Activated CD4-positive, alpha-beta T cell treated with anti-CD3 and anti-CD28 coated beads, Interleukin-2, amount 50 U/mL, for 16 hours (primary cell): Measurements from ENCODE around the gene SVIL.
"Not testable (repeated sequence)": the region's sequence is repeated elsewhere in the genome, so short reads cannot be mapped to it uniquely, and the experiment has no call there.

Experiments
- DNase-seq: peaks from one replicate; pipeline ENCODE4 v3.0.0-alpha.2; 2020

Gene SVIL

DNA sequence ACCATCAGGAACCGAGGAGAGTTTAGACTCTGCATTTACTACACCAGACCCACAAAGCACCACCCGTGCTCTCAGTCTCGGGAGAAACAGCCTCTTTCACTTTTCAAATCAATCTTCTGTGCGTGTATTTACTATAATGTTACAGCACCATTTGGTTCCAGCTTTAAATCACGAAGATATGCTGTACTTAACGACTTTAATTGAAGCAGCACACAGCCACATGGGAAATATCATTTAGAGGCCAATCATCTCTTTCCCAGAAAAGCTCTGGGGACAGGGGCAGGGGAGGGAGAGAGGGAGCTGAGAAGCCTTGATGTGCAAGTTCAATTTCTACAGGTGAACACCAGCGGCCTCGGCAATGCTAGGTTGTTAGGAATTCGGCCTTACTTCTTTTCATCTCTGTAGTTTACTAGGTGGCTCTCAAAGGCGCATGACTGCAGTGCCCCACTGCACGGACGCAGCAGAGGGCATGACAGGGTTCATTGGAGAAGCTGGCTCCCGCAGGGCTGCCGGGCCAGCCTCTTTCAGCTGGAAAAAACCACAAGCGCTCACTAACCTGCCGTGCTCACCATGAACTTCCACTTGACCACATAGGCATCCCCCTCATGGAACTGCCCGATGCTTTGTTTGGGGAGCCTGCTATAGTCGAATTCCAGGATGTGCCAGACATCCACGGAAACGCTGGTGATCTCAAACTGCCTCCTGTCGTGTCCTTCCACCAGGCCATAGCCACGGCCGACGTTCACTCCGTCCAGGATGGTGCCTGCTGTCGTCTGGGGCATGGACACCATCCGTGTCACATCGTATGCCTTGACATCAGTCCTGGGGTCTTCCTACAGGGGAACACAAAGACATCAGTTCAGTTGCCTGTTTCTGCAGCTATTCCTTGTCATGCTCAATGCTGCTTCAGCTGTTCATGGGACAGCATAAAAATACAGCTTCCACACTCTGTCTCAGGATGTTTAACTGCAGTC lies 154.5 kb downstream of the SVIL start:
- no peak for DNase-seq

DNA sequence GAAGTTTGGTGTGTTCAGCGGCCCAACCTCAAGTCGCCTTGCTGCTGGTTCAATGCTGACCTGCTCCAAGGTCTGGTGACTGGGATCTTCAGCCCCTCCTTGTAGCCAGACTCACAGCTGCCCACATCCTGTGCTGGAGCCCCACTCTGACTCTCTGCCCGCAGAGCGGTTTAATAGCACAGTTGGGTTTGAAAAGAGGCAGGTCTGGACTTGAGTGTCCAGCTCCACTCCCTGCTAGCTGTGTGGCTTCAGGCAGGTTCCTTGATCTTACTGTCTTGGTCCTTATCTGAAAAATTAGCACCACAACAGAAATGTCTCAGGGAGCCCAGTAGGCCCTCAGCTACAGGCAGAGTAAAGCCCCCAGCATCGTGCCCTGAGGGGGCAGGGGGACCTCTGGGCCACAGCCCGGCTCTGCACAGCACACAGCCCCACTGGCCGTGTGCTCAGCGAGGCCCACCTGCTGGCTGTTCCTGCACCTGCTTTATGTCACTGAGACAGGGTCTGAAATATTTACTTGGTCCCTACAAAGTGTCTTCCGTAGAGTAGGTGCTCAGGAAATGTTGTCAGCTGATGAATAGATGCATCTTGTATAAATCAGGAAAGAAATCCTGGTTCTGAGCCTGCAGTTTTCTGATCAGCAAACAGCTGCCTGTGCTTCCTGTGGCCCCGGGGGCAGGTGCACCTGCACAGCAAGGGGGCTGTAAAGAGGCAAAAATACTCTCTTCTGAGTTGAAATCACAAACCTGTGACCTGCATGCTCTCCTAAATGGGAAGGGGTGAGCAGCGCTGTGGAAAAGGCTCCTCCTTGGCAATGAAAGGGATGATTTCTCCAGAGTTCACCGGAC lies 155.5 kb downstream of the SVIL start:
- DNase-seq = no peak

DNA sequence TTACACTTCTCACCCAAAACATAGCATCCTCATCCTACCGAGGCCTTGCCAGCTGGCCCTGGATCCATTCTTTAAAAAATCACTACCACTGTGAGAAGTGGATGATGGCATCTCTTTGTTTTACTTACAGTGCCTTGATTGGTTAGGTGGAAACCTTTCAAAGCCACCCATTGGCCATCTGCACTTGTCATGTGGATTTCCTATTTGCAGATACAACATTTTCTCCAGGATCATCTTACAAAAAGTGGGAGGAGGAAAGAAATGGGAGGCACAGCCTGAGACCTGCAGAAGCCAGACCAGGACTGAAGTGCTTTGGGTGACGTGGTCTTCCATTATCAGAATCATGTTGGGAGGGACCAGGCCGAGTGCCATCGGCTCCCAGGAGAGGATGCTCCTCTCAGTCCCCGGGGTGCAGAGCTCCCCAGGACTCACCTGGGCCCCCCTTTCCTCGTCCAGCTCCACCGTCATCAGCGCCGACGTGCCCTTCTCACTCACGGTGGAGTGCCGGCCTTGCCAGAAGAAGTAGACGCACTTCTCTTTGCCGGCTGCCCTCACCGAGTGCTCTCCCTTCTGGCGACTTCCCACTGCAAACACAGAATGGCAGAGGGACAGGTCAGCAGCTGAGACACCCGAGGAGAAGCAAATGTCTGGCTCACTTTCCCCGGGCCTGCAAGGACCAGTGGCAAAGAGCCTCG lies 161.2 kb downstream of the SVIL start:
- no peak for DNase-seq

DNA sequence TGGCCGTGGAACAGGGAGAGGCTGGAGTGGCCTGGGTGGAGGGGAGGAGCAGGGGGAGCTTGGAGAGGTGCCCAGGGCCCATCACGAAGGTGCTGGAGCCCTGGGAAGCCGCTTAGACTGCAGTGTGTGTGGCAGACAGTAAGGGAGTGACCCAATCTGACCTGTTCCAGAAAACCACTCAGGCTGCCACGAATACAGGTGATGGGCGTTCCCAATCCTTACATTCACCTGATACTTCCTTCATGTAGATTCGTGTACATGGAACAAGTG lies 161.7 kb downstream of the SVIL start:
- DNase-seq = no peak

DNA sequence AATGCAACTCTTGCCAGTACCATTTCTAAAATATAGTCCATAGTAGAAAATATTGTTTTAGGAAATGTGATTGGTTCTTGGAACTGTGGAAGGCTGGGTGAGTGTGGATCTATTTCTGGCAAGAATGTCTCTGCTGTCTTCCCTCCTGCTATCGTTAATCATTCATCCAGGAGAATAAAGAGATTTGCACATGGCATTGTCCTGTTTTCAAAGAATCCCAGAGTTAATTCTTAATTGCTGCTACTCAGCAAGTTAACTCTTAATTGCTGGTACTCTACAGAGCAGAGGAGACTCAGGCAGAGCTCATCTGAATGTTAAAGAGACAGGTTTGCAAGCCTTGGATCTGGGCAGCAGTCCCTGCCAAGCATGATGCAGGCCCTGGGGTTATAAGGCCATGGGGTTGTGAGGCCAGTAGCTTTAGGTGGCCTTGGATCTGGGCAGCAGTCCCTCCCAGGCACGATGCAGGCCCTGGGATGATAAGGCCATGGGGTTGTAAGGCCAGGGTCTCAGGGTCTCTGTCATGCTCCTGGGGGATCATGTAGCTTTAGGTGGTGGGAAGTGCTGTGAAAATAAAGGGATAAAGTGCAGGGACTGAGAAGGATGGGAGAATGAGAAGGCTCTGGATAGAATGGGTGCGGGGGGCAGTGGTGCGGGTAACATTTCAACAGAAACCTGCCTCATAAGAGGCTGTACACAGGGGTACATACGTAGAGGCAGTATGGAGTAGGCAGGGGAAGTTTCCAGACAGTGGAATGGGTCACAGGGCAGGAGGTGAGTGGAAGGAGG lies 162.3 kb downstream of the SVIL start:
- DNase-seq = no peak

DNA sequence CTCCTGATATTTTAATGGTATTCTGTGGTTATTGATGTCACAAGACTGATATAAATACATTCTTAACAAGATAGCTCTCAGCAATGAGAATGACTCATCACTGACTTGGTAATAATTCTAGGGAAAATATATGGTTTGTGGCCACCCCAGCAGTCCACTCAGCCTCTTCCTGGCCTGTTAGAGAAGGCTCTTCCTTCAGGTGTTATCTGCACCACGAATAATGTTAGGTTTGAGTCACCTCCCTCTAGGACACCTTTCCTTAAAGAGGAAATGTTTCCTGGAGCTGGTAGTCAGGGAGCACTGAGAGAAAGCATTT lies 163.3 kb downstream of the SVIL start:
- DNase-seq = peak; percentile 37

DNA sequence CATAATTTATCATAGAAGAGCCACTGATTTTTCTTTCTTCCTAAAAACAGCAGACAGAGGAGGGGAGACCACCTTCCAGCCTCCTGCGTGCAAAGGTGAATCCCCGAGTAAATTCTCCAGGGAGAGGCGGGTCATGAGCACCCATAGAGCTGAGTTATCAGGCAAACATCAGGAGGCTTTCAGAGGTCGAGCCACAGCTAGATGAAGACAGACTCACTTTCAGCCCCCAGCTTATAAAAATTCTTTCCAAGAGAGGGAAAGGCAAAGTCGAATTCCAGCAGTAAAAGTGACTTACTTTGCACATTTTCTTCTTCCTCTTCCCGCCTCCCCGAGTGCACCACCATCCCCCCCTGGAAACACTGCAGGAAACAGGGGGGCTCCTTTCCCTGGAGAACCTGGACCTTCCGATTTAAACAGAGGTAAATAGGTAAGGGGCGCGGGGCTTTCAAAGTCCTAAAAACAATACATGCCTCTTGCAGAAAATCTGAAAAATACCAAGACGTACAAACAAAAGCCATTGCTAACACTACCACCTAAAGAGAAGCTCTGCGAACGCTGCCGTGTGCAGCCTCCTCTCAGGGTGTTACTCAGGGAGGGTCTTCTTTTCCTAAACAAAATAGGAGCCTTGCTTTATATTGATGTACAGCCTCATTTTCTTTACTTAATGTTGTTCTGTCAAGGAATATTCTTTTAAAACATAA lies 163.8 kb downstream of the SVIL start:
- DNase-seq = no peak

DNA sequence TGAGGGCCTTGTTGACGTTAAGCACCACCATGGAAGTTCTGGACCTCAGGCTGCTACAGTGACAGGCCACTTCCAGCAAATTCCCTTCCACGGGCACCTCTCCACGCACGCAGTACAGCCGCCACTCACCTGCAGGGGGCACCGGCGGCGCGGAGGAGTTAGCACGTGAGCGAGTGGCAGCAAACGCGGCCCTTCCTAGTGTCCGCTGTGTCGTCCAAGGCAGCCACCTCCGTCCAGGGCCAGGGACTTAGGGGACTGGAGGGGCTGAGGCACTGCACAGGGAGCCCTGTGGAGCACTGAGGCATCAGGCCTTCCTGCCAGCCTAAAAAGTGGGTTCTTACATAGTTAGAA lies 164.4 kb downstream of the SVIL start:
- DNase-seq = no peak

DNA sequence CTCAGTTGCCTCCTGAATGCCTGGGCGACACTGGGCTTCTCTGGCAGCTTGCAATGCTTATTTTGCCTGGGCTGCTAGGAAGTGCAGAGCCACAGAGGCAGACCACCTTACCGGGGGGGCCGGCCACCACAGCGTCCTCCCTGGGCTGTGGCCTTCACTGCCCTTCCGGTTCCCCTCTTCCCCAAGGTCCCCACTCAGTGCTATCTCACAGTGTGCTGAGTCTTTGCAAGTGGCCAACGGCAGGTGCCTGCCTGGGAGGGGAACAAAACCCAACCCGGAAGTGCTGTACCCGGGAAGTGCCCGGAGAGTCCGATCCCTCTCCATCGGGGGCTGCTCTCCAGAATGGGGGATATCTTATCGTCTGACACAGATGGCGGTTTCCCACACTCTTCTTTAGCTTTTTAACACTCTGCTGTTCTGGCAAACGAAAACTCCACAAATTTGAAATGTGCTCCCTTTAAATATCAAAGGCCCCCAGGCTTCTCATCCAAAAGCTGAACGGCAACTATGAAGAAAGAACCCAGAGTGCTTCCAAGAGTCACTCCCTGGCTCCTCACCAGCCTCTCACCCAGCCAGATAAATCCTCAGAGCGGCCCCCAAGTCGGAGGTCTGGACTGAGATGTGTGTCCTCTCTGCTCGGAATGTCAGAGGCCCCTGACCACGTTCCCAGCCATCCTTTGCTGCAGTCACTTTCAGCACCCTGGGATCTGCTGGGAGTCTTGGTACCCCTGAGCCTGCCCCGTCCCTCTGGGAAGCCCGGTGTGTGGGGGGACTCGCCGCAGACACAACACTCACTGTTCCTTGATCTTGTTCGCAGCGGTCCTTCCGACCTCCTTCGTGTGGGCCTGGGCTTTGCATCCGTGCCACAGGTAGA lies 165.1 kb downstream of the SVIL start:
- no peak for DNase-seq

DNA sequence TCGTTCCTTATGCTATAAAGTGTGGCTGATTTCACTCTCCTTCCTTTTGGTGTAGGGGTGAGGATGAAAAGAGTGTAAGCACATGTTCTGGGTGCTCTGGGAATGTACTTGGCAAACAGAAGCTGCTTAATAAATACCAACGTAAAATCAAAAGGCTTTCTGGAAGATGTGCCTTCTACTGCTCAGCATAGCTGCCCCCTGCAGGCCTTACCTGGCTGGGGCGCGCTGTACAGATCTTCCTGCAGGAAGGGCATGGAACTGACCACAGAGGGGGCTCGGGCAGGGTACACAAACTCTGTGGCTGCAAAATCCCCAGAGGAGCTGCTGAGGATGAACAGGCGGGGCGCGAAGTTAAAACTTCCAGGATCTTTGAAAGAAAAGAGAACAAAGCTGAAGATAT lies 169.4 kb downstream of the SVIL start:
- DNase-seq = no peak

DNA sequence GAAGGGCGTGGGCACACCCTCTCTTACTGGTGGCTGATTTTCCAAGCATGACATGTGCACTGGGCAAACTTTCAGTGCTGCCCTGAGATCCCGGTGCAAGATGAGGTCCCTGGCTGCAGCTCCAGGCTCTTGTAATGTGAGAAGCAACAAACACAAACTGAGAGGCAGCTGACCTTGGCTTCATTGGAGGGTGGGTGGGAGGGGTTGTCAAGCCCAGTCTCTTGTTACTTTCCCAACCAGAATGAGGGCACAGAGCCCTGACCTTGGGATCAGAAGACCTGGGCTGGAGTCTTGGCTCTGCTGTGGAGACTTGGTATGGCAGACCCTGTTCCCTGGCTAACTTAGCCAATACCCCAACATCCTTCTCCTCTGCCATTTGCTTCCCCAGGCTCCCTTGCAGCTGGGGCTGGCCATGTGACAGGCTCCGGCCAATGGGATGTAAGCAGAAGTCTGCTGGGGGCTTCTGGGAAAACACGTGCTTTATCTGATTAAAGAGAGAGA lies 170.1 kb downstream of the SVIL start:
- DNase-seq = not testable (repeated sequence)

DNA sequence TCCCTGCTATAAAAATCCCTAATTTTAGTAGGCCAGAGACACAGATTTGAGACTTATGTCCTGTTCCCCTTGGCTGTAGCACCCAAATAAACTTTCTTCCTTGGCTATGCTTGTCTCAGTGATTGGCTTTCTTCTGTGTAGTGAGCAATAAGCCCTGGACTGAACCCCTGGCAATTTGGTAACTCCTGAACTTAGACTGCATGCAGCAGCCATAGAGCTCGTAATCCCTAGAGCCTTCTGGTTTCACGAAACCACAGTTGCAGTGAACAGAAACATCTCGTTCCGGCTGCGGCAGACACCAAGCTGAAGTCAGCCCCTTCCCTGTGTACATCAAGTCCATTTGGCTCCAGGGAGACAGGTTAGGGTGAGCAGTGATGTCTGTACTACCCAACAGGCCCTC lies 173.7 kb downstream of the SVIL start:
- DNase-seq = no peak

DNA sequence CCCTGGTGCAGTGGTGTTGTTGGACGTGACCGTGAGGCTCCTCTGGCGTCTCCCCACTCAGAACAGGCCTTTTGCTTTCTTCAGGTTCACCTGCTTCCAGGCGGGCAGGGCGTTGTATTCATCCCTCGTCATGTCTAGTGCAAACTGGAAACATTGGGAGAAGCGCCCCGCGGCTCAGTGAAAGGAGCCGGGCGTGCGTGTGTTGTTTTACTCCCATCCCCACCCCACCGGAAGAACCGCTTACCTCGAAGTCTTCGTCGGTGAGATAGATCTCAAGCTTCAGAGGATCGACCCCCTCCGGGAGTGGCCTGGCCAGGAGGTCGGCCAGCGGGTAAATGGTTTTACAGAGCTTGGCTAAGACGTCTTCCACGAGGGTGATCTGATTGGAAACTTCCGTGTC lies 176.6 kb downstream of the SVIL start:
- not testable (repeated sequence) for DNase-seq

DNA sequence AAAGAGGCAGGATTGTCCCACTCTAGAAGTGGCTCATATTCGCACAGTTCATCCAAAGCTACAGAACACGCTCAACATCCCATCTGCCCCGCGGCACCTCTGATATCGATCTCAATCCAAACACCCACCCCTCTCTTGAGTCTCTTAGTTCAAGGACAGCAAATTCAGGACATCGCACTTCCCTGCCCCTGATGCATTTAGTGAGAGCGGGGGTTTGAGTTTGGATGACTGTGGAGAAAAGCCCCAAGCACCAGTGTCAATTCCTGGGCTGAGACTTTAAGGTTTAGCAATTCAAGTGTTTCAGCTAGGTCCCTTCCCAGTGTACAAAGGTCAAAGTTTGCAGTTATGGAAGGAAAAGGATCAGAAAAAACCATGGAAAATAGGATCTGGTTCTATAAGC lies 179.7 kb downstream of the SVIL start:
- DNase-seq = no peak

DNA sequence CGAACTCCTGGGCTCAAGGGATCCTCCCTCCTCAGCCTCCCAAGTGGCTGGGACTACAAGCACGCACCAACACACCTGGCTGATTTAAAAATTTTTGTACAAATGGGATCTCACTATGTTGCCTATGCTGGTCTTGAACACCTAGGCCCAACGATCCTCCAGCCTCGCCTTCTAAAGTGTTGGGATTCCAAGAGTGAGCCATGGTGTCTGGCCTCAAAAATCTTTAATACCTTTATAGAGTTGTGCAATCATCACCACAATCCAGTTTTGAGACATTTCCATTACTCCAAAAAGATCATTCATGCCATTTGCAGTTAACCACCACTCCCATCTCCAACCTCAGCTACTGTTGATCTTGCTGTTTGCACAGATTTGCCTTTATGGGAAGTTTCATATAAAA lies 180.5 kb downstream of the SVIL start:
- no peak for DNase-seq

DNA sequence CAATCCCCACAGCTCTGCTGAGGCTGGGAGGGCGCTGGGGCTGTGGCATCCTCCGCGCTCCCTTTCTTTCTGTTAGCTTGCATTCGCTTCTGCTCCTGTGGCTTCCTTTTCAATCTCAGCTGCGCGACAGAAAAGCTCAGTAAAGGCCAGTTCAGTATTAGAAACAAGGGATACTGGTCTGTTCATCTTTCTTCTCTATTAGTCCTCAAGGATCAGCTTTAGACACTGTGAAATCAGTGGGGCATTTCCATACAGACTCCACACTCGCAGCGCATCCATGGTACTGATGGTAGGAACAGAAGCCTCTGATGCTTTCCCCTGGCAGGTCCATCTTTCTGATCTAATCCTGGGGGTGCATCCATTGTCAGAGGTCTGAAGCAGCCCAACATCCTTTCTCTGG lies 182.2 kb downstream of the SVIL start:
- DNase-seq = no peak

DNA sequence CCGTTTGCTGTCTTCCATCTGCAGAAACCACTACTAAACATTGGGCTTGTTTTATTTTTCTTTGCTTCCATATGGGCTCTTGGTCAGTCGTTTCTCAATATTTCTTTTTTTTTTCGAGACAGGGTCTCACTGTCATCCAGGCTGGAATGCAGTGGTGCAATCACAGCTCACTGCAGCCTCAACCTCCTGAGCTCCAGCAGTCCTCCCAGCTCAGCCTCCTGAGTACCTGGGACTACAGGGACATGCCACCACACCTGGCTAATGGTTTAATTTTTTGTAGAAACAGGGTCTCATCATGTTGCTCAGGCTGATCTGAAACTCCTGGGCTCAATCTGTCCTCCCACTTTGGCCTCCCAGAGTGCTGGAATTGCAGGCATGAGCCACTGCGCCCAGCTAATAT lies 182.8 kb downstream of the SVIL start:
- no peak for DNase-seq

DNA sequence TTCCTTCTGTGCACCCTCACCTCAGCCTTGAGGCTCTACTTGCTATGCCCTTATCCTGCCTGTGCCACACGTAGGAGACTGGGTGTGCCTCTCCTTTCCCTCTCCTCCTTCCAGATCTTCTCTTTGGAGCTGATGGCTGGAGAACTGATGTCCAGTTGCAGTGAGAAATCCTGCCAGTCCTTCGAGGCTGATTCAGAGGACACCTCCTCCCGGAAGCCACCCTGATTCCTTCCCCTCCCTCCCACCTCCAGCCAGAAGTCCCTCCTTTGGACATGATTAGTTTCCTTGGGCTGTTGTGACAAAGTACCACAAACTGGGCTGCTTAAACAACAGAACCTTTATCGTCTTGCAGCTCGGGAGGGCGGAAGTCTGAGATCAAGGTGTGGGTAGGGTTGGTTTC lies 184.4 kb downstream of the SVIL start:
- no peak for DNase-seq

DNA sequence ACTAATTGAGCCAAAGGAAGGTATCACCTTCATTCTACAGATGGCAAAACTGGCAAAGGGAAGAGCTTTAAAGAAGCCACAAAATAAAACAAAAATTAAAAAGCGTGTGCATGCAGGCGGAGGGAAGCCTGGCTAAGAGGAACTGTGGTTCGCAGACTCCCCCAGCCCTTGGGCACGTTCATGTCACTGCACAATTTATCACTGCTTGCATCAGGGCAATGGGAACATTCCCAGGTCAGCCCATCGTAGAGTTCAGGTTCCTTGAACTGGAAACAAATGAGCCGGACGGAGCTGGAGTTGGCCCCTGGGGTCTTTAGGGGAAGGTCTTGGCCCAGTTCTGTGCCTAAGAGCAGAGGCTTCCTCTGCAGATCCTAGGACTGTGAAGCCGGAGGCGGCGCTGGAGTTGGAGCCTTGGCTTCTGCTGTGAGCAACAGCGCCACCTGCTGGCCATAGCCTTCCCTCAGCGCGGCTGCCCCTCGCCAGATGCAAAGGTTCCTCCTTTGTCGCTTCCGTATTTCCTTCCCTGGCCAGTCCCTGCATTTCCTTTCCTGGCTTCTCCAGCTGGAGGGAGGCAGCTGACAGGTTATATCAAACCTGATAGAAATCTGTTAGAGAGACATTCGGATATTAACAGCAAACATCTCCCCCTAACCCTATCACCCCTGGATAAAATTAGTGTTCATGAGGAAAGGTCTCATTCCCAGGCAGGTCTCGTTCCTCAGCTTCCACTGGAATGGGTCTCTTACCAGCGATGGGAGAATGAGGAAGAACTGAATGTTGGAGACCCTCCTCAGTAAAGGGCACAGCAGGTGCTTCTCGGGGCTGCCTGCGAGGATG lies 185.8 kb downstream of the SVIL start:
- DNase-seq = peak; percentile 65

DNA sequence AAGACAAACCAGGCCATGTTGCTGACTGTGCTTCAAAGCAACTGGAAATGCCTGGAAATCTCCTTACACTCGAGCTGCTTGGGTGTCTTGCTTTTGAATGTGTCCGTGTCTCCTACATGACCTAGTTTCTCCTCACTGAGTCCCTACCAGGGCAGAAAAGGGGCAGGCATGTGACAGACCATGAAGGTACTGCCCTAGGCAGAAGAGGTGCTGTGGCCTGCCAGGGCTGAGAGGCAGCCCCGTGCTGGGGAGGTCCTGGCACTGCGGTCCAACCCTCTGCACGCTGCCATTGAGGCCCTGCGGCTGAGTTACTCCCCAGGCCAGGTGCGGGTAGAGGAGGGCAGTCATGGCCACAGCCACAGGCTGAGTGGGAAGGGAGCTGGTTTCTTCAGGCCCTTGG lies 186.6 kb downstream of the SVIL start:
- no peak for DNase-seq
